Measurements from ENCODE around the gene SGO2. TPM values are rescaled to one million over a fixed set of nuclear protein-coding genes. Genes with fewer than 3 reads are reported as not detected.

SGO2 gene
- total and polyA plus RNA-seq, 2 of the 13 experiments (the other 11 are each of a cell fraction or from before 2014, with no cell fraction given) = 5.1 to 16.2 TPM

GRCh38 chr2:200525882-200526651 is at the start of gene SGO2 (continued):
- TF ChIP-seq HDAC1 (CRISPR knock-in tag; IDR thresholded peaks at IDR 0.05) (peak; percentile 100), MTERF4 (CRISPR knock-in tag; IDR thresholded peaks at IDR 0.05) (peak; percentile 62; the same call in 1 of the 2 replicates), TERF1 (CRISPR knock-in tag; IDR thresholded peaks at IDR 0.05) (no peak), MAFF (IDR thresholded peaks at IDR 0.05; ENCODE audit: low read depth, low read length) (no peak), HINFP (CRISPR knock-in tag; IDR thresholded peaks at IDR 0.05; ENCODE audit: low read depth) (peak; percentile 99), IKZF5 (CRISPR knock-in tag; IDR thresholded peaks at IDR 0.05) (peak; percentile 86), BHLHE40 (IDR thresholded peaks at IDR 0.05; ENCODE audit: low read length) (no peak), SMAD3 (CRISPR knock-in tag; IDR thresholded peaks at IDR 0.05) (no peak; the same call in 1 of the 2 replicates), ELF3 (CRISPR knock-in tag; IDR thresholded peaks at IDR 0.05) (peak; percentile 97), ZNF674 (CRISPR knock-in tag; IDR thresholded peaks at IDR 0.05; ENCODE audit: low read depth) (no peak), ZNF782 (CRISPR knock-in tag; IDR thresholded peaks at IDR 0.05; ENCODE audit: borderline replicate concordance) (peak; percentile 72; the same call in 1 of the 2 replicates), AGO2 (optimal IDR thresholded peaks at IDR 0.05; ENCODE audit: low read depth, low read length) (no peak), AKNA (CRISPR knock-in tag; IDR thresholded peaks at IDR 0.05; ENCODE audit: borderline replicate concordance) (no peak), MLX (CRISPR knock-in tag; IDR thresholded peaks at IDR 0.05) (peak; percentile 25; the same call in 1 of the 2 replicates), ZBTB49 (CRISPR knock-in tag; IDR thresholded peaks at IDR 0.05; ENCODE audit: borderline replicate concordance) (no peak)

All from HepG2 (cell line).